HEK293T (cell line): ENCODE data around the gene TRIM33.

Experiments
- ARNT ChIP-seq: fragments of 450-650 bp; IDR thresholded peaks from 2 replicates; pipeline ENCODE4 v1.6.1; 2017; ENCODE audit warnings: mild to moderate bottlenecking
- BHLHE40 ChIP-seq: fragments of 450-650 bp; IDR thresholded peaks from 2 replicates; pipeline ENCODE4 v1.6.1; 2016; ENCODE audit warnings: mild to moderate bottlenecking, moderate library complexity, borderline replicate concordance
- ELF4 ChIP-seq: fragments of 450-650 bp; IDR thresholded peaks from 2 replicates; pipeline ENCODE4 v1.6.1; 2017; ENCODE audit warnings: antibody characterized with exemption
- FOXA1 ChIP-seq: fragments of 450-650 bp; IDR thresholded peaks from 2 replicates; pipeline ENCODE4 v1.6.1; 2016; ENCODE audit warnings: mild to moderate bottlenecking
- FOXK2 ChIP-seq: fragments of 450-650 bp; IDR thresholded peaks from 2 replicates; pipeline ENCODE4 v1.6.1; 2016; ENCODE audit warnings: mild to moderate bottlenecking
- FOXM1 ChIP-seq: fragments of 450-650 bp; IDR thresholded peaks from 2 replicates; pipeline ENCODE4 v1.6.1; 2017; ENCODE audit warnings: mild to moderate bottlenecking, borderline replicate concordance
- LEF1 ChIP-seq: fragments of 450-650 bp; IDR thresholded peaks from 2 replicates; pipeline ENCODE4 v1.6.1; 2017; ENCODE audit warnings: mild to moderate bottlenecking, borderline replicate concordance
- NFRKB ChIP-seq: fragments of 450-650 bp; IDR thresholded peaks from 2 replicates; pipeline ENCODE4 v1.6.1; 2016; ENCODE audit warnings: mild to moderate bottlenecking, moderate library complexity
- PKNOX1 ChIP-seq: fragments of 450-650 bp; IDR thresholded peaks from 2 replicates; pipeline ENCODE4 v1.6.1; 2016
- SP1 ChIP-seq: fragments of 450-650 bp; IDR thresholded peaks from 2 replicates; pipeline ENCODE4 v1.6.1; 2017
- SUZ12 ChIP-seq: fragments of 450-650 bp; IDR thresholded peaks from 2 replicates; pipeline ENCODE4 v1.6.1; 2016; ENCODE audit warnings: mild to moderate bottlenecking
- TARDBP ChIP-seq: fragments of 450-650 bp; IDR thresholded peaks from 2 replicates; pipeline ENCODE4 v1.6.1; 2016
- ZNF384 ChIP-seq: fragments of 450-650 bp; IDR thresholded peaks from 2 replicates; pipeline ENCODE4 v1.6.1; 2016

GRCh38 chr1:114387010-114387360 is 124.0 kb downstream of the TRIM33 start:
- no peak for TF ChIP-seq TARDBP
- no peak for TF ChIP-seq LEF1
- TF ChIP-seq SP1, result no peak
- no peak for TF ChIP-seq BHLHE40
- no peak for TF ChIP-seq NFRKB
- no peak for TF ChIP-seq PKNOX1
- TF ChIP-seq ARNT, result no peak
- no peak for TF ChIP-seq FOXM1
- no peak for TF ChIP-seq FOXA1
- TF ChIP-seq FOXK2, result no peak
- no peak for TF ChIP-seq ZNF384
- no peak for TF ChIP-seq ELF4
- no peak for TF ChIP-seq SUZ12
